GM18867 (cell line): ENCODE data around the gene LGR5.
"Not testable (repeated sequence)": the region's sequence is repeated elsewhere in the genome, so short reads cannot be mapped to it uniquely, and the experiment has no call there.

ENCODE experiments used
- ATAC-seq: cut with Tn5 transposase; IDR thresholded peaks from one replicate; pipeline ENCODE4 v1.9.1; 2021; ENCODE audit warnings: mild to moderate bottlenecking, moderate library complexity; ENCODE audit not compliant: unreplicated experiment

Gene LGR5

GRCh38 chr12:71469258-71469750 lies 29.7 kb downstream of the LGR5 start:
- no peak for ATAC-seq

- no peak for ATAC-seq
Measured at GRCh38 chr12:71472441-71472911, 32.9 kb downstream of the LGR5 start.

- no peak for ATAC-seq
Measured at GRCh38 chr12:71474791-71475190, 35.2 kb downstream of the LGR5 start.

GRCh38 chr12:71475280-71475679 lies 35.7 kb downstream of the LGR5 start:
- ATAC-seq, result no peak

- ATAC-seq, result no peak
Measured at GRCh38 chr12:71476513-71476912, 36.9 kb downstream of the LGR5 start.

GRCh38 chr12:71477609-71478008 lies 38.0 kb downstream of the LGR5 start:
- no peak for ATAC-seq

- no peak for ATAC-seq
Measured at GRCh38 chr12:71478270-71478669, 38.7 kb downstream of the LGR5 start.

- no peak for ATAC-seq
Measured at GRCh38 chr12:71484272-71484905, 44.8 kb downstream of the LGR5 start.

- ATAC-seq, result not testable (repeated sequence)
Measured at GRCh38 chr12:71490844-71491243, 51.2 kb downstream of the LGR5 start.

- ATAC-seq, result no peak
Measured at GRCh38 chr12:71492604-71493003, 53.0 kb downstream of the LGR5 start.

- ATAC-seq, result no peak
Measured at GRCh38 chr12:71499834-71500233, 60.2 kb downstream of the LGR5 start.

- ATAC-seq, result no peak
Measured at GRCh38 chr12:71503579-71504391, 64.2 kb downstream of the LGR5 start.

- ATAC-seq, result no peak
Measured at GRCh38 chr12:71504476-71504875, 64.9 kb downstream of the LGR5 start.

- no peak for ATAC-seq
Measured at GRCh38 chr12:71509705-71510104, 70.1 kb downstream of the LGR5 start.

GRCh38 chr12:71517145-71517846 lies 77.7 kb downstream of the LGR5 start:
- no peak for ATAC-seq

- no peak for ATAC-seq
Measured at GRCh38 chr12:71521125-71521524, 81.5 kb downstream of the LGR5 start.

- ATAC-seq, result no peak
Measured at GRCh38 chr12:71524626-71525025, 85.0 kb downstream of the LGR5 start.

- ATAC-seq, result no peak
Measured at GRCh38 chr12:71533703-71534102, 94.1 kb downstream of the LGR5 start.

GRCh38 chr12:71536279-71536938 lies 96.8 kb downstream of the LGR5 start:
- no peak for ATAC-seq

- no peak for ATAC-seq
Measured at GRCh38 chr12:71536939-71537622, 97.5 kb downstream of the LGR5 start.
